Stimulated activated CD8-positive, alpha-beta memory T cell treated with anti-CD3 and anti-CD28 coated beads, Interleukin-7, amount 100 ng/mL, for 4 hours (primary cell): ENCODE data around the gene PRKCA.
A peak's percentile ranks its signal among the peaks of the same experiment; 100 is the strongest.
"Not testable (repeated sequence)": the region's sequence is repeated elsewhere in the genome, so short reads cannot be mapped to it uniquely, and the experiment has no call there.

Source experiments
- DNase-seq, 2 donors: peaks; one replicate each; pipeline ENCODE4 v3.0.0-alpha.2; 2020; ENCODE audit warnings: low read depth in 2 of 2

The PRKCA gene

GRCh38 chr17:66301864-66302741, at the start of gene PRKCA:
TSS of gene PRKCA (plus strand) at chr17:66302613.
- DNase-seq: peak in 1 of 2 donors; percentile 65

- not testable (repeated sequence) for DNase-seq
Measured at GRCh38 chr17:66253458-66253857, 49.0 kb upstream of the PRKCA start.

DNA sequence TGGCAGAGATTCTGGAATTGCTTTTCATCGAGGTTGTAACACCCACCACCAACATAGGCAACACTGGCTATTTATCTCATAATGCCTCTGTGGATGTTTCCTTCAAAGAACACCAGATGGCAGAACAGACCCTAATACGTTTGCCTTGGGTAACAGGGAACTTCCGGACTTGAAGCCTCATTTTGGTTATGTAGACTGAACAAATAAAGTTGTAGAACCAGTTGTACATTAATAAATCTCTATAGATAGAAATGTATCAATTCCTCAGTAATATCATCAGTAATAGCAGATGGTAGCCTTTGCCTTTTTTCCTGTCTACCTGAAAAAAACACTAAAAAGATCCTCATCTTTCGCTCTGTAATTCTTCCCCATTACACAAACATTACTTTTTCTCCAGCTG, 47.3 kb upstream of the PRKCA start:
- DNase-seq: peak in 1 of 2 donors; percentile 21

- DNase-seq: no peak
Measured at GRCh38 chr17:66255527-66255971, 46.9 kb upstream of the PRKCA start.

GRCh38 chr17:66260275-66260674, 42.1 kb upstream of the PRKCA start:
- no peak for DNase-seq

GRCh38 chr17:66260688-66261087, 41.7 kb upstream of the PRKCA start:
- no peak for DNase-seq

DNA sequence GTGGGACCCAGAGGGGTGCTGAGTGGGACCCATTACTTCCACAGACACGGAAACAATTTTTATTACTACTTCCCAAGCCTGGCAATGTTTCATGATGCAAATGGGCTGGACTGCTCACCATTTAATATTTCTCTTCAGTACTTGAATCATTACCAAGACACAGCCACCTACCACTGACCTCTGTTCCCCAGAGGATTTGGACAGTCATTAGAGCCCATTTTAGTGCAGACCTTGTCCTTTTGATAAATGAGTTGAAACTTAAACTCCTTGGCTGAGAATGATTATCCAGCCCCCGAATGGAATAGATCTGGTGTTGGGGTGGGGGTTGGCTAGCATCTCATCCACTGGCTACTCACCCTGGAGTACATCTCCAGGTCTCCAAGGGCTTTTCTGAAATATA, 39.6 kb upstream of the PRKCA start:
- DNase-seq: no peak

- no peak for DNase-seq
Measured at GRCh38 chr17:66264696-66265095, 37.7 kb upstream of the PRKCA start.

DNA sequence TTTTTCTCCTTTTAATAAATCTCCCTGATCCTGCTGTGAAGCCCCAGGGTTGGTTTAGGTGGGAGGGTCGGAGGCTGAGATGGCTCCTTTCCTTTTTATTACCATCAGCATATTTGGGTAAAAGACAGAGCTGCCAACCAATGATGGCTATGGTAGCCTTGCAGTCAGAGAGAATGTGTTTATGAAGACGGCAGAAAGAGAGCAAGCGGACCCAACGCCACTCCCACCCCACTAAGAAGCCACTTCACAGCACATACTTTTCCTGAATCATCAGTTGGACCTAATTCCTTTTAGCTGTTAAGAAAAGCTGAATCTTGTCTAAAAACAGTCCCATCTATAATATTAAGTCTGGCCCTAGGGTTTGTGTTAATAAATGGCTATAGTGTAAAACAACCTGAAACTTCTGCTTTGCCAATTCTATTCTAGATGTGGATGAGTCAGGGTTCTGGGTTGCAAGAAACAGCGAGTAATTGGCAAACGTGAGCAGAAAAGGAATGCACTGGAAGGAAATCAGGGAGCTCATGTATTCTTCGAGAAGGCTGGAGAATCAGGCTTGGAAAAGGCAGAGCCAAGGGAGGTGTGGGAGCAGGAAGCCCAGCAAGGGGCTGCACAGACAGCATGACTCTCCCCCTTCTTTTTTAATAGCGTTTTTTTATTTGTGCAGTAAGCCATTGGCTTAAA, 34.0 kb upstream of the PRKCA start:
- DNase-seq: no peak

DNA sequence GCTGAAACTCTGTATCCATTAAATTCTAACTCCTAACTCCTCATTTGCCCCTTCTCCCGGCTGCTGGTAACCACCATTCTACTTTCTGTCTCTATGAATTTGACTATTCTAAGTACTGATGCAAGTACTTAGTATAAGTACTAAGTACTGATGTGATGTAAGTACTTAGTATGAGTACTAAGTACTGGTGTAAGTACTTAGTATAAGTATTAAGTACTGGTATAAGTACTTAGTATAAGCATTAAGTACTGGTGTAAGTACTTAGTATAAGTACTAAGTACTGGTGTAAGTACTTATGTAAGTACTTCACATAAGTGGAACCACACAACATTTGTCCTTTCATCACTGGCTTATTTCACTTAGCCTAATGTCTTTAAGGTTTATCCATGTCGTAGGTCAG, 32.3 kb upstream of the PRKCA start:
- DNase-seq: no peak

DNA sequence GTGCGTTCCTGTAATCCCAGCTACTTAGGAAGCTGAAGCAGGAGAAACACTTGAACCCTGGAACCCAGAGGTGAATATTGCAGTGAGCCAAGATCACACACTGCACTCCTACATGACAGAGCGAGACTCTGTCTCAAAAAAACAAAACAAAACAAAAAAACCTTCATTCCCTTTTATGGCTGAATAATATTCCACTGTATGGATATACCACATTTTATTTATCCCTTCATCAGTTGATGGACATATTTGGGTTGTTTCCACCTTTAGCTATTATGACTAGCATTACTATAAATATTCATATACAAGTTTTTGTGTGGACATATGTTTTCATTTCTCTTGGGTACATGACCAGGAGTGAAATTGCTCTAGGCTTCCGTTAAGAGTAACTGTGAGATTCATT, 30.9 kb upstream of the PRKCA start:
- DNase-seq: no peak

GRCh38 chr17:66272811-66273585, 29.4 kb upstream of the PRKCA start:
- DNase-seq: no peak

GRCh38 chr17:66273586-66273848, 28.9 kb upstream of the PRKCA start:
- no peak for DNase-seq

DNA sequence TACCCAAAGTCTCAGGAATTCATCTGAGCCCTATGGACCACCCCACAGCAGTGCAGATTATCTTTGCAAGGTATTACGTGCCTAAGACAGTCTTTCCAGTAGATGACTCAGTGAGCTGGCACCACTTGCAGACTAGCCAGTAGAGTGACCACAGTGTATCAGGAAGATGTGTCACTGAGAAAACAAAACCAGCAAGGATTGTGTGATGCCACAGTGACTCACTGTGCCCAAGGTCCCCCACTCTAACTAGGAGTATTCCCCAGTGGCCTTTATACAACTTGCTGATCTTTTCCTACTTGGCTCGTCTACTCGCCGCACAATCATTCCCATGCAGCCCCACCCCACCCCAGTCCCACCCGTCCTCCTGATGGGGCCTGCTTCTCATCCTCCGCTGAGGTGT, 26.8 kb upstream of the PRKCA start:
- DNase-seq: no peak

- DNase-seq: no peak
Measured at GRCh38 chr17:66276328-66276937, 26.0 kb upstream of the PRKCA start.

DNA sequence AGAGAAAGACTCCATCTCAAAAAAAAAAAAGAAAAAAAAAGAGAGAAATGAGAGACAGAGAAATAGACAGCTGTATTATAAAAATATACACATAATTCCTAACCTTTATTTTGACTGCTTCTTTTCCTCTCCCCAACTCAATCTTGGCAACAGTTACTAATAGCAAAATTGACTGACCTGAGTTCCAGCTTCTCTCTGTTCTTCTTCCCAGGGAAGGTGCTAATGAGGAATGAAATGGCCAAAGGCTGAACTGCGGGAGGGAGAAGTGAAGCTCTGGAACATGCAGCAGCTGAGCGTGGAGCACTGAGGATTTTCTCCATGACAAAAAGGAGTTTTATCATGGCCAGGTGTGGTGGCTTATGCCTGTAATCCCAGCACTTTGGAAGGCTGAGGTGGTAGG, 25.2 kb upstream of the PRKCA start:
- no peak for DNase-seq

- DNase-seq: no peak
Measured at GRCh38 chr17:66281661-66282369, 20.6 kb upstream of the PRKCA start.

- DNase-seq: no peak
Measured at GRCh38 chr17:66283296-66283934, 19.0 kb upstream of the PRKCA start.

GRCh38 chr17:66283971-66284370, 18.4 kb upstream of the PRKCA start:
- DNase-seq: no peak

- no peak for DNase-seq
Measured at GRCh38 chr17:66285149-66285548, 17.3 kb upstream of the PRKCA start.

DNA sequence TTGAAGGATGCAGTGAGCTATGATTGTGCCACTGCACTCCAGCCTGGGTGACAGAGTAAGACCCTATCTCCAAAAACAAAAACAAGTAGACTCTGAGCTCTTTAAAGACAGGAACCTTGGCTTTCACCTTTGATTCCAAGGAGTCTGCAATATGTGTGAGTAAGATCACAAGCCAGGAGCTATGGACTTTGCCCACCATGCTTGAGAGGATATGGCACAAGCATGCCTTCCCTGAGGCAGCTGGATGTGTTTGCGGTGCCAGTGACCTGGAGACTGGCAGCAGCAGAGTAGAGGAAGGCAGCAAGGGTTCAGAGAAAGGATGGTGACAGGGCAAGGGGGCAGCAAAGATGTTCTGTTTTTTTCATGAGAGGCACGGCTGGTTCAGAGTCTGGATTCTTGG, 14.5 kb upstream of the PRKCA start:
- DNase-seq: no peak
